Stimulated activated CD8-positive, alpha-beta memory T cell treated with anti-CD3 and anti-CD28 coated beads, Interleukin-15, amount 100 ng/mL, for 4 hours (primary cell): ENCODE data around the gene CHCHD6.

Experiments
- DNase-seq, 2 donors: peaks; one replicate each; pipeline ENCODE4 v3.0.0-alpha.2; 2020; ENCODE audit warnings: low read depth in 2 of 2

The CHCHD6 gene

GRCh38 chr3:127008236-127008635 is 304.2 kb downstream of the CHCHD6 start:
- DNase-seq, result no peak

DNA sequence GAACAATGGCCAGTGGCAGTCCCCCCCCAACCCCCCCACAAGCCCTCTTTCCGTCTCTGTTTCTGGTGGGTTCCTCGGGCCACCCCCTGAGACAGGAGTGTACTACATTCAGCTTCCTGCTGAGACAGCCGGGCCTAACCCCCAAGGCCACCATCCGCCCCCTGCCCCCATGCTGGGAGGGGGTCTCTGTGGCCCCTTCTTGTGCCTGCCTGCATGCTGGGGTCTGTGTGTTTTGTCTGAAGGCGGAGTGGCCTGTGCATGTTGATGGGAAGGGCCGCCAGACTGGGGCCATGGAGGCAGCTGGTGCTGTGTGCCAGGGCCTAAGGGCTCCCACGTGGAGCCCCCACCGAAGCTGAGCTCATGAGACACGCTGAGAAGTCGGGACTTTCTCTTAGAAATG is 305.5 kb downstream of the CHCHD6 start:
- no peak for DNase-seq
